ENCODE data around the gene ASAP2.

ASAP2 gene

DNA sequence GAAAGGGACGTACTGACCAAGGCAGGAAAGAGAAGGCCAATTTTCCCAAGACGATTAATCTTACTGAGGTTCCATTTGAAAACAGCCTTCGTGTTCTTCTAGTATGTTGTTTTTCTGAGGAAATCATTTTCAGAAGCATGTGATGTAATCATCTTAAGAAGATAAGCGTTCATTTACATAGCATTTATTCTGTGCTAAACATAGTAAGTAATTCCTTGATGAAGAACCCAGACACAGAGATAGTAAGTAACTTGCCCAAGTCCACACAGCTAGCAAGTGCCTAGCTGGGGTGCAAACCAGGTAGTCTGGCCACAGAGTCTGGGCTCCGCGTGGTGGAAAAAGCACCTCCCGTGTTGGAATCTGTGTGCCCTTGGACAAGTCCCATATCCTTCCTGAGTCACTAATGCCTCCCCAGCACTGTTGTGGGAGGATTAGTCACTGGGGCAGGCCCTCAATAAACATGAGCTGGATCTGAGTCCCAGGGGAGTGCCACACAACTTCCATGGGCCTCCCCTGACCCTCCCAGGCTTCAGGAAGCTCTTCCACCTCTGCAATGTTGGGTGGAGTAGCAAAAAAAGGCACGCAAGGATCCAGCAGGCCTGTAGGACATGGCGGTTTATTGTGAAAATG, 26.9 kb upstream of the ASAP2 start:
- no peak overlapping the region for H3K4me3 ChIP-seq (ENCODE audit: low read depth, low read length)

DNA sequence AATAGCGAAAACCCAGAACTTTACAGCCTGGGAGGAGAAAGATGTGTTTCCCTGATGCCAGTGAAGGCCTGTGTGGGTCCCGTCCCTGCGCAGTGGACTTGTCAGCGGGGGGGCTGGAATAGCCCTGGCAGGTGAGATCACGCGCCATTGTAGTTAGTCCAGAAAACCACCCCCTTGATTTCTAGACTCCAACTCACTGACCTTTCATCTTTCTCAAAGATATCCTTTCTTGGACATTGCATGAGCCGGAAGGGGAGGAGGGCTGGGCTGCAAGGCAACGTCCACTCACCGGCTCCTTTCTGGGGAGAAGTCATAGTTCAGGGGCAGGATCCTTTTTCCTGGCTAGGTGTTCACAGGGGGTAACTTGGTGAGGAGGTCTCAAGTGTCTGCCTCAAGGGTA, 22.3 kb upstream of the ASAP2 start:
- no peak overlapping the region for H3K4me3 ChIP-seq (ENCODE audit: low read depth, low read length)

DNA sequence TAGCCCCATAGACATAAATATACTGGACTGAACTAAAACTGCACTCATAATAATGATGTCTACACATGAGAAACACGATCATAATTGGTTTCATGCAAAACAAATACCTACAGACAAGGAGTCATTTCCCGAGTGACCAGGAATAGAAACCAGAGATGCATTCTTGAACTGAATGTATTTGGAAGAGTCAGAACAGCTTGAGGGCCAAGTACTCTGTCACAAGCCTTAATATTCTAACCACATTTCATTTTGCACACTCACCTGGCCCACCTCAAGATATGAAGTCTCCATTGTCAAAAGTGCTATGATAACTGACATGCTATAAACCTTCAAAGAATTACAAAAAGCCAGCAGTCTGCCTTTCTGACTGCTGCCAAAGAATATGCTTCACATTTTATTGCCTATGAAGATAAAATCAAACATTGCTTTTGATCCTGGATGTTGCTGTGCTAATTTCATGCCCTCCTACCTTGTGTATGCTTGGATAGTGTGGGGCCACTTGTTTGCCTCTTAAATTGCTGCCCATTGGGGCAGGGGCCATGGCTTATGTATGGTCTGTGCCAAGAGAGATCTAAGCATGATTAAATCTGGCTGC, 18.9 kb upstream of the ASAP2 start:
- H3K4me3 ChIP-seq (ENCODE audit: low read depth, low read length) = no peak overlapping the region

DNA sequence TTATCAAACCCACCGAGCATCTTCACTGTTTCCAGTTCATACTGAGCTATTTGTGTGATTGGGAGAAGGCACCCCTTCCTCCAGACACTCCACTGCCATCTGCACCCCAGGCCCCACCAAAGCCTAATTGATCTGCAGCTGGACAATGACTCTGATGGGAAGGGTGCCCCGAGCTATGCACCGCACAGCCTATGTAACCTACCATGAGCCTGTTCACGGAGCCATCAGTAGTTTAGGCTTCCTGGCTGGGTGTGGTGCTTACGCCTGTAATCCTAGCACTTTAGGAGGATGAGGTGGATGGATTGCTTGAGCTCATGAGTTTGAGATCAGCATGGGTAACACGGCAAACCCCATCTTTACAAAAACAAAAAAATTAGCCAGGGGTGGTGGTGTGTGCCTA, 17.8 kb upstream of the ASAP2 start:
- H3K4me3 ChIP-seq (ENCODE audit: low read depth, low read length) = no peak overlapping the region

DNA sequence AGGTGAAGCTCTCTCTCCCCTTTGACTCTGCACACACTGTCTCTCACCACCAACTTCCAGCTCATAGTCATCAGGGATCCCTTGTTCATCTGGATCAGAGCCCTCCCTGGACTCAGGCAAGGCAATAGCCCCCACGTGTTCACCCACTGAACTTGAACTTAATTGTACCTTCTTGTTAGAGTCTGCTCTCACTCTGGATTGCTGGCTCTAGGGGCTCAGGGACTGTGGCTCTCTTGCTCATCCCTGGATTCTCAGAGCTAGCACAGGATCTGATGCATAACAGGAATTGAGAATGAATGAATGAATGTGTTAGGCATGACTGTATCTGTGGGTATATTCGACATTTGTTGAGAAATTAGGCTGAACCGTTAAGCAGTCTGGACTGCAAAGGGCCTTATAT, 16.7 kb upstream of the ASAP2 start:
- H3K4me3 ChIP-seq (ENCODE audit: low read depth, low read length) = no peak overlapping the region

DNA sequence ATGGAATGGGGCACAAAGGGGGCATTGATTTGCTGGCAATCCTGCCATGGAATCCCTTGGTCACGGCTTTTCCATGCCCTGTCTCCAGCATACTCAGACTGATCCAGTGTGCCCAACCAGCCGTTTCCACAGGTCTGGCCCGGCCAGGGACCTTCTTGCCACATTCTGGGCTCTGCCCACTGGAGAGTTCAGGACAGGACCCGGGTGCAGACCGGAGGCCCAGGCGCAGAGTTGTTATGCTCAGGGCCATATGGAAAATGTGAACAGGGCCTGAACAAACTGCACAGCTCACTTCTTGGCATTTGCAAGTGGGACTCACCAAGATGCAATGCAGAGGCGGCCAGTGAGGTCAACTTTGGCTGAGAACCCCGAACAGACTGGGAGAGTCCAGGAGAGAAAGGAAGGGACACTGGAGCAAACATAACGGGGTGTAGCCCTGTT, 15.6 kb upstream of the ASAP2 start:
- no peak overlapping the region for H3K4me3 ChIP-seq (ENCODE audit: low read depth, low read length)

DNA sequence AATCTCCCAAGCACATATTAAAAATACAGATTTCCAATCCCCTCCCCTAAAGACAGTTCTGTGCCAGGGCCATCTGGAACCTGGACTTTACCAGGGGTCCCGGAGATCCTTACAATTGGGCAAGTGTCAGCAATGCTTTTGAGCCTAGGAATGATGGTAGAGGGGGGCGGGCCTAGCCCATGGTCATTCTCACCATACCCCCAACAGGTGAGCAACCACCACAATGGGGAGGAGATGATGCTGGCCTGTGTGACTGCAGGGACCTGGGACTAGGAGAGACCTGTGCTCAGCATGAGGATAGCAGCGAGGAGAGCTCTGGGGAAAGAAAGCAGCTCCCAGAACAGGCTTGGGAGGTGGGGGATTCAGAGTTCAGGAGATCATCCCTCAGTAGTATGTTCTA, 13.9 kb upstream of the ASAP2 start:
- no peak overlapping the region for H3K4me3 ChIP-seq (ENCODE audit: low read depth, low read length)

DNA sequence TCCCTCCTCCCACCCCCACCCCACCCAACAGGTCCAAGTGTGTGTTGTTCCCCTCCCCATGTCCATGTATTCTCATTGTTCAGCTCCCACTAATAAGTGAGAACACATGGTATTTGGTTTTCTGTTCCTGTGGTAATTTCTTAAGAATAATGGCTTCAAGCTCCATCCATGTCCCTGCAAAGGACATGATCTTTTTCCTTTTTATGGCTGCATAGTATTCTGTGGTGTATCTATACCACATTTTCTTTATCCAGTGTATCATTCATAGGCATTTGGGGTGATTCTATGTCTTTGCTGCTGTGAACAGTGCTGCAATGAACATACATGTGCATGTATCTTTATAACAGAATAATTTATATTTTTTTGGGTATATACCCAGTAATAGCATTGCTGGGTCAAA, 12.3 kb upstream of the ASAP2 start:
- H3K4me3 ChIP-seq (ENCODE audit: low read depth, low read length) = no peak overlapping the region

DNA sequence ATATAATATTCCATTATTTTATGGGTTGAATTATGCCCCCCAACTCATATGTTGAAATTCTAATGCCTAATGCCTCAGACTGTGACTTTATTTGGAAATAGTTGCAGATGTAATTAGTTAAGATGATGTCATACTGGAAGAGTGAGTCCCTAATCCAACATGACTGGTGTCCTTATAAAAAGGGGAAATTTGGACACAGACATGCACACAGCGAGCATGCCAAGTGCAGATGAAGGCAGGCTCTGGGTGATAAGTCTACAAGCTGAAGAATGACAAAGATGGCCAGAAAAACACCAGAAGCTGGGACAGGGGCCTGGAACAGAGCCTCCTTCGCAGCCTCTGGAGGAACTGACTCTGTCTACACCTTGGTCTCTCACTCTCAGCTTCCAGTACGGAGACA, 10.0 kb upstream of the ASAP2 start:
- H3K4me3 ChIP-seq (ENCODE audit: low read depth, low read length) = no peak overlapping the region

DNA sequence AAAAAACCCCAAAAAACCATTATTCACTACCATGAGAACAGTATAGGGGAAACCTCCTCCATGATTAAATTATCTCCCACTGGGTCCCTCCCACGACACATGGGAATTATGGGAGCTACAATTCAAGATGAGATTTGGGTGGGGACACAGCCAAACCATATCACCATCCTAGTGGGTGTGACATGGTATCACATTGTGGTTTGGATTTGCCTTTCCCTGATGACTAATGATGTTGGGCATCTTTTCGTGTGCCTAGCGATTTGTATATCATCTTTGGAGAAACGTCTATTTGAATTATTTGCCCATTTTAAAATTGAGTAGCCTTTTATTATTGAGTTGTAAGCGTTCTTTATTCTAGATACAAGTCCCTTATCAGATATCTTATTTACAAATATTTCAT, 8.7 kb upstream of the ASAP2 start:
- no peak overlapping the region for H3K4me3 ChIP-seq (ENCODE audit: low read depth, low read length)

DNA sequence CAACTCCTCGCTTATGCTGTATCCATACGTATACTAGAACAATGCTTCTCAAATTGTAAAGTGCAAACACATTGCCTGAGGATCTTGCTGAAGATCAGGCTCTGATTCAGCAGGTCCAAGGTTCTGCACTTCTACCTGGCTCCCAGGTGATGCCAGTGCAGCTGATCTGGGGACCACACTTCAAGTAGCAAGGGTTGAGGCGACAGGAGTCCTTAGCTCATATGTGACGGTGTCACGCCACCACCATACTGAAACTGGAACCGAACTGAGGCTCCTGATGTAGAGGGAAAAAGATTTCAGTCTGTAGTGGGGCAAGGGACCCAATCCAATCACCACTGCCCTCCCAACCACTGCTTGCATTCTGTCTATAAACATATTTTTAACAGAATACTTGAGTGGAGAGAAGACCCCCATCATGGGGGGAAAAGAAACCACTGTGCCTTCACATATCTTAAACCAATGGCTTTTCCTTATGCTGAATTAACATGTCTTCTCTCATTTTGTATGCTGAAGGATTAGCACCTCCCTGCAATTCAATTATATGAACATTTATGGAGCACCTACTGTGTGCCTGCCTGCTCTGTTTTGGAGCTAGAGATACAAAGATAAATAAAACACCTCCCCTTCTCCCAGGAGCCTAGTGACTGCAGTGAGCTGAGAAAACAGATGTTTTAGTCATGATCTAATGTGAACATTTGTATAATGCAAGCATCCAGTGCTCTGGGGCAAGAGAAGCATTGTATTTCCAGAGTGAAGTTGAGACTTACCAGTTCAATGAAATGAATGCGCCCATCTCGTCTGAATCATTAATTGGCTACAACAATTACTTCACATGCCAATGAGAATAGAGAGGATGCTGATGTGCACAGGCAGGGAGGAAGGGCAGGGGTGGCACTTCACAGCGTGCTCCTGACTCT, 6.6 kb upstream of the ASAP2 start:
- H3K4me3 ChIP-seq (ENCODE audit: low read depth, low read length) = no peak overlapping the region

DNA sequence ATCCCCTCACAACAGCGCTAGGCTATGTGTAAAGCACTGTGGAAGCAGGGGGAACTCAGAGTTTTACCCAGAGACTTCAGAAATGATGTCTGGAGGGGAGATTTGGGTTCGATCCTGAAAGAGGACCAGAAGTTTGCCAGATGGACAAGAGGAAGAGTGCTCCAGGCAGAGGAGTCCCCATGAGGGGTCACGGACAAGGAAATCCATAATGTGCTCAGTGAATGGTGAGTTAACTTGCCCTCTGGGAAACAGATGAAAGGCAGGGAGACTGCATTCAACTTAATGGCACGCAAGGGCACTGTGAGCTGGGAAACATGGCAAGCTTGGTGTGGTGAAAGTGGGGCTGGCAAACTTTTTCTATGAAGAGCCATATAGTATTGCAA, 6.0 kb upstream of the ASAP2 start:
- H3K4me3 ChIP-seq (ENCODE audit: low read depth, low read length) = no peak overlapping the region

DNA sequence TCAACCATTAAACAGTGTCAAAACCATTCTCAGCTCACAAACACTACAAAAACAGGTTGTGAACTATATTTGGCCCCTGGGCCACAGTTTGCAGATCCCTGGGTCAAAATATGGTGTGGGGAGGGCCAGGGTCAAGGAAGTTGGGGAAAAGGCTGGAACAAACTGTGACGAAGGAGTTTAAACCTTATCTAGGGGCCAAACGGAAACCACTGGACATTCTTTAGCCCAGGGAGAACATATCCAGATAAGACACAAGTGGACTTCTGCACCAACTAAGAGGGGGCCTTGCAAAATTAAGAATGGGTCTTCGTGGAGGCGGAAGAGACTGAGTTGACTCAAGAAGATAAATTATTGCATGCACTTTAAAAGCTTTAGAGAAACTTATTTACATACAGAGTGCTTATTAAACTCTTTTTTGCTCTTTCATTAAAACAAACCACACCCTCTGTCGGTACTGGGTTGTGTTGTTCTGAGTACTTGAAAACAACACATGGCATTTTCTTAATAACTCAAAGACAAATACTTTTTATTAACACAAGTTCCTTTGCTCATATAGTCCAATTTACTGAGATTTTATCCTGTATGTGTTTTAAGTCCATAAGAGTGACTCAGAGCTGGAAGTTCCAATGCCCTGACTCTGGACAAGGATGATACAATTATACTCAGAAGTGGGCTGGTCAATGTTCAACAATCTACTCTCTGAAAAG, 5.3 kb upstream of the ASAP2 start:
- H3K4me3 ChIP-seq (ENCODE audit: low read depth, low read length) = no peak overlapping the region

DNA sequence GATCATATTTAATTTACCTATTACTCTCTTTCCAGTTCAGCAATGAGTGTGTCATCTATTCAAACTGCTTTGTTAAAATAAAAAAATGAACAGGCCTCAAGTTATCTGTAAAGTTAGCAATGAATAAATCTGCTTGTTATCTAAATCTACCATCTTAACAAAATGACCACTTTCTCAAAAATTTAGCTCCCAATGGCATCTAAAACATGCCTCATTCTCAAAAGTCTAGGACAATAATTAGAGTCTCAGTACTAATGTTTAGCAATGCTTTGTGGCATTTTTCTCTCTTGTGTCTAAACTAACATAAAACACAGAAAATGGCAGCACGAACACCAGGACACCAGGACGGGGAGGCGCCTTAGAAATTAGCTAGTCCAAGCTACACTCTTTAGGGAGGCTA, 3.6 kb upstream of the ASAP2 start:
- H3K4me3 ChIP-seq (ENCODE audit: low read depth, low read length) = no peak overlapping the region

DNA sequence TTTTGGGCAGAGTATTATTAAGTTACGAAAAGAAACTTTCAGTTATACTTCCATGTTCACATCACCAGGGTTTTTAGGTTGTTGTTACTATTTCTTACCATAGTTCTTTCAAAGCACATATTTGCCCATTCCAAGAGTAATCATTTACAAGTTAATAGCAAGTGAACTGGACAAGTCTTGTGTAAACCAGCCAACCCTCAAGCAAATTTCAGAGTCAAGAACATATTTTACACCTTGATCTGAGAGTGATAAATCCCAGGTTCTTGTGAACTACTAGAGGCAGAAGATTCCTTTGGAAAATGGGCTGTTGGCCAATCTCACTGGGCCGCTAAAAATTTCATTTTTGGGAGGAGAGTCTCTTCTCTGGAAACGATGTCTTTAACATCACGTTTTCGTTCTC, 2.7 kb upstream of the ASAP2 start:
- H3K4me3 ChIP-seq (ENCODE audit: low read depth, low read length) = no peak overlapping the region

DNA sequence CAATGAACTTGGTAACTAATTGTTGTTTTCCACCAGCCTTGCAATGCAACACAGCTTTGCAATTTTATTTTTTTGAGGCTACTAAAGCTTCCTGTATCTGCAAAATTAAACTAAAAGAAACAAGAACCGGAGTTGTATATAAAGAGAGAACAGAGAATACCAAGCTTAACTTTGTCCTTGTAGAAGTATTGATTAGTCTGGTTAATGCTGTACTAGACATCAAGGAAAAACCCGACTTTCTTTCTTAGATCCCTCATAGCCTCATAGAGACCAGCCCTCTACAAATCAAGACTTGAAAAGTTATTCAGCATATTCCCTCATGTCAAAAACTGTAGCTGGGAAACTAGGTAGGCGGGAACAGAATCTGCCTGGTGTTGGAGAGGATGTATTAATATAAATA, 1.7 kb upstream of the ASAP2 start:
- H3K4me3 ChIP-seq (ENCODE audit: low read depth, low read length) = no peak overlapping the region

DNA sequence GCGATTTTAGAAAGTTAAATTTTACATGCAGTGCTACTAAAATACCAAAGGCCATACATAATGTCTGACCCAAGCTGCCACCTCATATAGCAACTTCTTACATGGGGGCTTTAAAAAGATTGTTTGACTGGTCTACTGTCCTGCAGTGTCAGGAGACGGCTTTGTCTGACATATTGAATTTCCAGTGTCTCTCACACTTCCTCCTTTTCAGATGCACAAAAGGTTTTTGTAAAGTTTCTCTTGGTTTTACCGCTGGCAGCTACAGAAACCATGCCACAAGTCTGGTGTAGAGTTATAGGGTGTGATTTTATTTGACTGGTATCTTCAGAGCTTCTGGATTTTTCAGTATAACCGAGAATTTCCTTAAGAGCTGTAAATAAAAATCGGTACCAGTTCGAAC, 1.1 kb upstream of the ASAP2 start:
- H3K4me3 ChIP-seq (ENCODE audit: low read depth, low read length) = no peak overlapping the region

DNA sequence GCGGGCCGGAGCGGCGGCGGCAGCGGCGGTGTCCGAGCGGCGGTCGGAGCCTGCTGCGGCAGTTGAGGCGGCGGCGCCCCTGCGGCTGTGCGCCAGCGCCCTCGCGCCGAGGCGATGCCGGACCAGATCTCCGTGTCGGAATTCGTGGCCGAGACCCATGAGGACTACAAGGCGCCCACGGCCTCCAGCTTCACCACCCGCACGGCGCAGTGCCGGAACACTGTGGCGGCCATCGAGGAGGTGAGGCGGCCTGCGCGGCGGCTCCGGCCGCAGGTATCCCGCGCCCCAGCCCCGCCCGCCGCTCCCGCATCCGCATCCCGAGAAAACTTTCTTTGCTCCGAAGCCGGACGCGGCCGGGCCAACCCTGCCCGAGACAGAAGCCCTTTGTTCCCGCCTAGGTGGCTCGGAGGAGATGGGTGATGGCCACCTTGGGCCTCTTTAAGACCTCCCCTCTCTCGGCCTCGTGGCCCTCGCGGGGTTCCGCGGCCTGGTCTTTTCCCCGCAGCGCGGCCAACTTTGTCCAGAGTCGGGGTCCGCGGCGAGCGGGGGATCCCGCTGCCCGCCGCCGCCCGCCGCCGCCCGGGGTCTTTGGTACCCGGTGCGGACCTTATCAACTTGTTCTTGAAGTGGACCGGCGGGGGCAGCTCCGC, 504 bp downstream of the ASAP2 start:
- peak overlapping the region; percentile 67 for H3K4me3 ChIP-seq (ENCODE audit: low read depth, low read length)

DNA sequence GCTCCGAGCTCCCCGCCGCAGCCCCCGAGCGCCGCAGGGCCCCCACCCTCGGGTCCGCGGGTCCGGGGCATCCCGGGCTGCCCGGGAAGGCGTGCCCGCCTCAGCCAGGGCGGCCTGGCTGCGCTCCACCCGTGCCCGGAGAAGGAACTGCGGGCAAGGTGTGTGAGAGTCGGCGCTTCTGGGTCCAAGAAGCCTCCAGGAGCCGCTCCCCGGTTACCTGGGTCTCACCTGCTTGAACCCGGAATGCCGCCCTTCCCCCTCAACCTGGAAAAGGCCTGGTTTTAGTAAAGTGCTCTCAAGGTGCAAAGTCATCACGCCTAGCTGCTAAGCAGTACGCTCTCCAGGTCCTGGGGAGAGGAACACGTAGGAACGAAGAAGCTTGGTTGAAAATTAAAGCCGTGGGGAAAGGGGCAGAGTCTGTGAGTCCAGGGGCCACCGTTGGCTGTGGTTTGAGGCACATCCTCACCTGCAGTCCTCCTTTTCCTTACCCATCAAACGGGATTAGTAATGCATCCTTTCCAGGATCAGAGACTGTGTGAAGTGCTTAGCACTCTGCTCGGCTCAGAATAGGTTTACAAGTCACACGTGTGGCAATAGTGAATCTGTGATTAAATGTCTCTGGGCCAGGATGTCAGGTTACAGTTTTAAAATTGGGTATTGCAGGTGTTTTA, 1.2 kb downstream of the ASAP2 start:
- peak overlapping the region; percentile 67 for H3K4me3 ChIP-seq (ENCODE audit: low read depth, low read length)

DNA sequence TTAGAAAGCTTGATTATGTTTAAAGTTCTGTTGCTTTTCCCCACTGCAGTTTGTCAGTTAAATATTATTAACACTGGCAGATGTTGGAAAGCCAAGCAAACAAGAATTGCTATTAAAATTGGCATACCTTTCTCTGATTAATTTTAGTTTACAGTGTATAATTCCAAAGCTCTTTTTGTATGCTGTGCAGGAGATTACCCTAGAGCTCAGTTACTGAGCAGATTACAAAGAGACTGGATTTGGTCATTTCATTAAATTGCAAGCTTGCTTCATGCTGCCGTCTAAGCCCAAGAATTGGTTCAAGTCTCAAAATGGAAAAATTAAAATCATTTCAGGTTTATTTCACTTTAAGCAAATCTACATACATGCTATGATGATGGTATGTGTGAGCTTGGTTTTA, 2.3 kb downstream of the ASAP2 start:
- no peak overlapping the region for H3K4me3 ChIP-seq (ENCODE audit: low read depth, low read length)

DNA sequence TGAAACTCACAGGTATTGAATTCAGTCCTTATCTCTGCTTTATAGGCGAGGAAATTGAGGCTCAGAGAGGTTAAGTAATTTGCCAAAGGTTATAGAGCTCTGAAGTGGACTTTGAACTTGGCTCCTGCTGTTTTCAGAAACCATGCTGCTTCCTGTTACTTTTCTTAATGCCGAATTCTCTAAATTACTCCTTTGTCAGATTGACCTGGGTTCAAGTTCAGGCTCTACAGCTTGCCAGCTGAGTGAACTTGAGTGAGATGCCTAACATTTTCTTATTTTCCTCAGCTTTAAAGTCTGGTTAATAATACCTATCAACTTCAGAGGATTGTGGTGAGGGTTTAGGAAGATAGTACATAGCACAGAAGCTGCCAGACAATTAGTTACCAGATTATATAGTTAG, 3.4 kb downstream of the ASAP2 start:
- H3K4me3 ChIP-seq (ENCODE audit: low read depth, low read length) = no peak overlapping the region

All from iPS-11a (cell line).